ENCODE data around the gene SLC25A42. TPM values are rescaled to one million over a fixed set of nuclear protein-coding genes. Genes with fewer than 3 reads are reported as not detected.
"Not testable (repeated sequence)": the region's sequence is repeated elsewhere in the genome, so short reads cannot be mapped to it uniquely, and the experiment has no call there.

SLC25A42 gene
- total and polyA plus RNA-seq, 2 of the 4 experiments (the other 2 are of a cell fraction): 2.0 to 9.9 TPM

DNA sequence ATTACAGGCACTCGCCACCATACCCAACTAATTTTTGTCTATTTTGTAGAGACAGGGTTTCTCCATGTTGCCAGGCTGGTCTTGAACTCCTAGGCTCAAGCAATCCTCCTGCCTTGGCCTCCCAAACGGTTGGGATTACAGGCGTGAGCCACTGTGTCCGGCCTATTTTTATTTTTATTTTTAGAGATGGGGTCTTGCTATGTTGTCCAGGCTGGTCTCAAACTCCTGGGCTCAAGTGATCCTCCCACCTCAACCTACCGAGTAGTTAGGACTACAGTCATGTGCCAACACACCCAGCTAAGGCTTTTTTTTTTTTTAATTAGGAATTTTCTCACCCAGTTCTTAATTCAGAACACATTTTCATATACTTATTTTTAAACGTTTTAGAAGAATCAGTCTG lies 71.9 kb downstream of the SLC25A42 start:
- WGBS, 2 experiments (ENCODE audit: extremely low coverage in 2 of 2, insufficient read length in 1 of 2): no CpG with 5 or more reads among the region's 6 CpGs
- CTCF ChIA-PET; H2BK120ac ChIP-seq (ENCODE audit: low read depth, low read length); H3K27me3 ChIP-seq (ENCODE audit: control insufficient read depth, insufficient read depth, low read length); H2AFZ ChIP-seq (replicated peaks; ENCODE audit: low read length, poor library complexity); H4K91ac ChIP-seq (ENCODE audit: insufficient read depth, low read depth, low read length); H3K27ac ChIP-seq (ENCODE audit: insufficient read depth, low read length); H2BK20ac ChIP-seq (ENCODE audit: low read depth, low read length); H2BK5ac ChIP-seq (ENCODE audit: low read depth, low read length, poor library complexity, severe bottlenecking); H4K8ac ChIP-seq (ENCODE audit: low read depth in 2 of 2, low read length in 2 of 2); H3K4me3 ChIP-seq (ENCODE audit: insufficient read depth, low read depth, low read length); H3K9me1 ChIP-seq (ENCODE audit: insufficient read depth, low read length); H3K36me3 ChIP-seq (ENCODE audit: control insufficient read depth, insufficient read depth, low read length); H3K14ac ChIP-seq (replicated peaks; ENCODE audit: low read depth, low read length); H3K56ac ChIP-seq (ENCODE audit: extremely low read depth, insufficient read depth, low read length); H3K9ac ChIP-seq (ENCODE audit: low read depth, low read length); H4K5ac ChIP-seq (ENCODE audit: low read depth, low read length); H4K20me1 ChIP-seq (ENCODE audit: insufficient read depth, low read length); ATAC-seq (ENCODE audit: low read depth); H3K4me2 ChIP-seq (ENCODE audit: low read depth, low read length); BruUV-seq (replicated peaks); H3K4me1 ChIP-seq (ENCODE audit: control insufficient read depth, insufficient read depth, low read length); H3K4ac ChIP-seq (ENCODE audit: low read depth, low read length); POLR2A ChIA-PET (ENCODE audit: unreplicated experiment); H3K18ac ChIP-seq (ENCODE audit: low read depth, low read length); intact Hi-C loops (cut with micrococcal nuclease); dilution Hi-C loops (cut with HindIII; ENCODE audit: low sequenced_read_pairs, unreplicated experiment); DNase-seq; H2AK5ac ChIP-seq (ENCODE audit: low read depth, low read length); H2BK15ac ChIP-seq (ENCODE audit: low read depth, low read length); H3K23ac ChIP-seq (ENCODE audit: low read depth, low read length); in situ Hi-C loops (cut with MboI; ENCODE audit: low sequenced_read_pairs); H2AK9ac ChIP-seq (replicated peaks; ENCODE audit: low read depth, low read length, poor library complexity): not testable (repeated sequence)
- peaks cover 11% of the 10 kb centered on the region for H3K9me3 ChIP-seq (ENCODE audit: control insufficient read depth, insufficient read depth, low read length)
- H3K79me1 ChIP-seq (ENCODE audit: low read depth in 1 of 2, low read length in 2 of 2): peaks cover 8 to 20% of the 10 kb centered on the region in 2 experiments; a peak in 3 of 4 replicates
